Measurements from ENCODE around the gene BIN1. TPM values are rescaled to one million over a fixed set of nuclear protein-coding genes. Genes with fewer than 3 reads are reported as not detected.

Gene BIN1
- total RNA-seq, 2 donors from 2014 or later: 7.6 to 15.3 TPM

DNA sequence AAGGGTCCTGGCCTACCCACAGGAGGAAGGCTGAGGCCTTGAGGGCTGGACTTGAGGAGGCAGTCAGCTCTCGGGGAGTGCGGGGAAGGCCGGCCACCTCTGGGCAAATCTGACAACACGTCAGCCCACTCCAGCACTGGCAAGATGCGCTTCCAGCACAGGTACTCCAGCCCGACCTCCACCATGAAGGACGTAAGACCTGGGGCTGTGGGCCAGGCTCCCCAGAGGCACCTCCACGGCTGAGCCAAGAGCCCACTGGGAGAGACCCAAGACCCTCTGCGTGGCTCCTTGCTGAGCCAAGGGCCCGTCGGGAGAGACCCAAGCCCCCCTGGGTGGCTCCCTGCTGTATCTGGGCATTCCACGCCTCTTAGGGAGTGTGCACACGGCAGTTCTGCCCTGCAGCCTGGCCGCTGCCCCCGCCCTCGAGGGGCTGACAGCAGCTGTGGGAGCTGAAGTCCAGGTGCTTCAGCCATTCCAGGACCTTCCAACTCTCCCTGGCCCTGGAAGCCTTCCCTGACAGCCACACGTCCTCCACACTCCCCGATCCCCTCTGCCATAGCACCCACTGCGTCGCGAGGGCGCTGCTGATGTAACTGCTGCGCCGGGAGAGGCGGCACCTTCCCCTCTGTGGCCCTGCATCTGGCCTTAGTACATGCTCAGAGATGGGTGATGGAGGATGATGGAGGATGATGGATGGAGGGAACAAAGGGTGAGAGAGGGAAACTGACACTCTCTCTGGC is 50.2 kb downstream of the BIN1 start:
- Histone ChIP-seq H3K27me3 (no peaks in the 10 kb centered on the region), H3K27ac (no peak overlapping the region), H3K9me3 (no peaks in the 10 kb centered on the region), H3K4me3 (no peak overlapping the region), H3K4me1 (peaks cover 0 to 3% of the 10 kb centered on the region in 2 donors), H3K36me3 (no peaks in the 10 kb centered on the region)
- TF ChIP-seq, protein P1, sequence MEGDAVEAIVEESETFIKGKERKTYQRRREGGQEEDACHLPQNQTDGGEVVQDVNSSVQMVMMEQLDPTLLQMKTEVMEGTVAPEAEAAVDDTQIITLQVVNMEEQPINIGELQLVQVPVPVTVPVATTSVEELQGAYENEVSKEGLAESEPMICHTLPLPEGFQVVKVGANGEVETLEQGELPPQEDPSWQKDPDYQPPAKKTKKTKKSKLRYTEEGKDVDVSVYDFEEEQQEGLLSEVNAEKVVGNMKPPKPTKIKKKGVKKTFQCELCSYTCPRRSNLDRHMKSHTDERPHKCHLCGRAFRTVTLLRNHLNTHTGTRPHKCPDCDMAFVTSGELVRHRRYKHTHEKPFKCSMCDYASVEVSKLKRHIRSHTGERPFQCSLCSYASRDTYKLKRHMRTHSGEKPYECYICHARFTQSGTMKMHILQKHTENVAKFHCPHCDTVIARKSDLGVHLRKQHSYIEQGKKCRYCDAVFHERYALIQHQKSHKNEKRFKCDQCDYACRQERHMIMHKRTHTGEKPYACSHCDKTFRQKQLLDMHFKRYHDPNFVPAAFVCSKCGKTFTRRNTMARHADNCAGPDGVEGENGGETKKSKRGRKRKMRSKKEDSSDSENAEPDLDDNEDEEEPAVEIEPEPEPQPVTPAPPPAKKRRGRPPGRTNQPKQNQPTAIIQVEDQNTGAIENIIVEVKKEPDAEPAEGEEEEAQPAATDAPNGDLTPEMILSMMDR (IDR thresholded peaks at IDR 0.05): no peak
- DNase-seq (ENCODE audit: low spot score): no peak

DNA sequence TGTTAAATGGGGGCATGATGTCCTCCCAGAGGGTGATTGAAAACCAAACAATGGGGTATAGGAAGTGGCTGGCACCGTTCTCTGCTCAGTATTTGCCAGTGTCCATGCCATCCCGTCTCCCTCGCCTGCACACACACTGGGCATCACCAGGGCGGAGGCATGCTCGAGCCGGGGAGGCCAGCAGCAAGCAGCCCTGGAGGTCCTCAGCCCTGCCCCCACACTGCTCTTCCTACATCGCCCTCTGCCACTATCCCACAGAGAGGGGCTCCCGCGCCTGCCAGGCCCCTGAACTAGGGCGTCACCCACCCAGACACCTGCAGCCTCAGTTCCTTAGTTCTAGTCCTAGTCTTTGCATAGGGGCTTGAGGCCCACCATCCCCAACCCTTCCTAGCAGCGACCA is 50.9 kb downstream of the BIN1 start:
- Histone ChIP-seq H3K27ac (no peak overlapping the region), H3K9me3 (no peaks in the 10 kb centered on the region), H3K4me1 (peaks cover 0 to 3% of the 10 kb centered on the region in 2 donors), H3K27me3 (no peaks in the 10 kb centered on the region), H3K36me3 (no peaks in the 10 kb centered on the region), H3K4me3 (no peak overlapping the region)
- DNase-seq (ENCODE audit: low spot score): no peak
- TF ChIP-seq, protein P1 (IDR thresholded peaks at IDR 0.05): no peak

DNA sequence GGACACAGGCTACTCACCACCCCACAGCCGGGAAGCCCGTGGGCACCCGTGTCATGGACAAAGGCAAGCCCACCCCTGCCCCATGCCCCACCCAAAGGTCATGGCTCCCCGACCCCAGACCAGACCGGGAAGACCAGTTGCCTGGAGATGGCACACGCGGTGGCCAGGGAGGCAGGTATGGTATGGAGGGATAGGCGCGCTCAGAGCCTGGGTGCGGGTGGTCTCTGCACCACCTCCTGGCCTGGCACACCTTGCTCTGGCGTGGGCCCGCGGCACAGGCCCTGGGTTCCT is 51.2 kb downstream of the BIN1 start:
- no peaks in the 10 kb centered on the region for H3K9me3 ChIP-seq
- no peaks in the 10 kb centered on the region for H3K27me3 ChIP-seq
- peaks cover 0 to 7% of the 10 kb centered on the region in 2 donors for H3K4me1 ChIP-seq
- TF ChIP-seq, protein P1 (IDR thresholded peaks at IDR 0.05): no peak
- H3K36me3 ChIP-seq: no peaks in the 10 kb centered on the region
- H3K4me3 ChIP-seq: no peak overlapping the region
- no peak for DNase-seq (ENCODE audit: low spot score)
- no peak overlapping the region for H3K27ac ChIP-seq

DNA sequence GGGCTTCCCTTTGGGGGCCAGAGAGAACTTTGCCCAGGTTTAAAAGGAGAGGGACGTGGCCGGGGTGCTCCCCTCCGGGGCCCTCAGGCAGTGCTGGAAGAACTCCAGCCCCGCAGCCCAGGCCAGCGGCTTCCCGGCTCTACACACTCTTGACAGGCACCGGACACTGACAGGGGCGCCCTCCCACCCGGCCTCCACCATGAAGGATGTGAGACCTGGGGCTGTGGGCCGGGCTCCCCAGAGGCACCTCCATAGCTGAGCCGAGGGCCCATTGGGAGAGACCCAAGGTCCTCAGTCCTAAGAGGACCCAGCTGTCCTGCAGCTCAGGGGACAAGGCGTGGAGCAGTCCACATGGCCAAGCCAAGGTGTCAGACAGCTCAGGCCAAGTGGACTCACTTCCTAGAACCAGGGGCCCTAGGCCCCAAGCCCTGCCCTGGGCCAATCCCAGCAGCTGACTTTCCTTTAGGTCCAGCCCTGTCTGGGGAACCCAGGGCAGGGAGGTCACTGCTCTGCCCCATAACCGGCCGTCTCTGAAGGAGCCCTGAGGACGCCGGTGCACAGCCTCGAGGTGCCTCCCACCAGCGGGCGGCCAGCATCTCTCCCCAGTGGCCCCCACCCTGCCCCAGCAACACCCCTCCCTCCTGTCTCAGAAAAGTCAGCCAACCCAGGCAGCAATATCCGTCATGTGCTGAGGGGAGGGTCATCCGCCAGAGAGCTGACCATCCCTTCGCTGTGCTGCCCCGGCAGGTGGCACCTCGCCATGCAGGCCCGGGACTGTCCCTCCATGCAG is 51.8 kb downstream of the BIN1 start:
- no peak overlapping the region for H3K27ac ChIP-seq
- H3K36me3 ChIP-seq: no peaks in the 10 kb centered on the region
- peaks cover 0 to 11% of the 10 kb centered on the region in 2 donors for H3K4me1 ChIP-seq
- DNase-seq (ENCODE audit: low spot score): no peak
- no peaks in the 10 kb centered on the region for H3K27me3 ChIP-seq
- H3K9me3 ChIP-seq: no peaks in the 10 kb centered on the region
- TF ChIP-seq, protein P1 (IDR thresholded peaks at IDR 0.05): no peak
- H3K4me3 ChIP-seq: no peak overlapping the region

DNA sequence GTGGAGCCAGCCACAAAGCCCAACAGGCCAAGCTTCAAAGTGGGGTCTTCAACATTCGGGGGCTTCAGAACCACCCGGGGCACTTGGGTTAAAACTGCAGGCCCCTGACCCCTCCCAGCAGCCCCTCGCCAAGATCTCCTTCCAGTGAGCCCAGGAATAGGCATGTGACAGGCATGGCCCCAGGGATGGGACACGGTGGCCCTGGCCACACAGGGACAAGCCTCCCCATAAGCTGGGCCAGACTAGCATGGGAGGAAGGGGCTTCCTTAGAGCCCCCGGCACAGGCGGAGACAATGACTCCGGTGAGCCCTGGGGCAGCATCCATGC is 52.4 kb downstream of the BIN1 start:
- no peak for DNase-seq (ENCODE audit: low spot score)
- Histone ChIP-seq H3K4me3 (no peak overlapping the region), H3K36me3 (no peaks in the 10 kb centered on the region), H3K27me3 (no peaks in the 10 kb centered on the region), H3K9me3 (no peaks in the 10 kb centered on the region), H3K4me1 (peaks cover 0 to 17% of the 10 kb centered on the region in 2 donors), H3K27ac (no peak overlapping the region)
- TF ChIP-seq, protein P1 (IDR thresholded peaks at IDR 0.05): no peak
